SK-N-DZ (cell line): ENCODE measurements around the gene CNTNAP1.
"Not testable (repeated sequence)": the region's sequence is repeated elsewhere in the genome, so short reads cannot be mapped to it uniquely, and the experiment has no call there.

Source experiments
- DNase-seq: peaks from one replicate; pipeline ENCODE4 v3.0.0-alpha.2; 2015; ENCODE audit warnings: low spot score
- small RNA-seq, 2 experiments: library from RNA; depleted of rRNA; stranded (forward); fragments of <200 nt; gene quantifications; one replicate each; pipeline ENCODE3, GENCODE V24; 2014

Gene CNTNAP1

GRCh38 chr17:42740699-42741098 lies 58.4 kb downstream of the CNTNAP1 start:
- no peak for DNase-seq

- not testable (repeated sequence) for DNase-seq
Observed at GRCh38 chr17:42742916-42743315, 60.6 kb downstream of the CNTNAP1 start.

GRCh38 chr17:42743595-42744282 lies 61.4 kb downstream of the CNTNAP1 start:
- no peak for DNase-seq

GRCh38 chr17:42744283-42744805 lies 62.0 kb downstream of the CNTNAP1 start:
- peak; percentile 89 for DNase-seq

GRCh38 chr17:42744806-42745617 lies 62.7 kb downstream of the CNTNAP1 start, which contains the start of gene EZH1:
EZH1 (minus strand) TSS chr17:42745040; CDS start chr17:42728941, 16,099 bp downstream.
- peak; percentile 97 for DNase-seq

GRCh38 chr17:42748202-42748907 lies 66.0 kb downstream of the CNTNAP1 start:
- DNase-seq: no peak

GRCh38 chr17:42748908-42749798 lies 66.8 kb downstream of the CNTNAP1 start:
- DNase-seq: no peak

Small RNA genes lying within 50 kb of the gene (small RNA-seq; reads per million reads assigned to genes)
- 0 reads per million in 2 experiments for gene MIR6780A
